Activated CD8-positive, alpha-beta memory T cell treated with anti-CD3 and anti-CD28 coated beads, Interleukin-2, amount 50 U/mL, for 1 hour (primary cell): ENCODE measurements around the gene PLEKHO2.
A peak's percentile ranks its signal among the peaks of the same experiment; 100 is the strongest.

Experiments used
- DNase-seq: peaks from one replicate; pipeline ENCODE4 v3.0.0-alpha.2; 2020; ENCODE audit errors: extremely low read depth

Gene PLEKHO2

GRCh38 chr15:64825431-64826294, 16.1 kb upstream of the PLEKHO2 start, which contains the start of gene PIF1:
Gene PIF1 (minus strand): TSS chr15:64825647. CDS start chr15:64824335, 1,312 bp downstream.
- DNase-seq = peak; percentile 84

GRCh38 chr15:64828985-64829384, 12.7 kb upstream of the PLEKHO2 start:
- DNase-seq = no peak

GRCh38 chr15:64833690-64834089, 8.0 kb upstream of the PLEKHO2 start:
- DNase-seq = no peak

GRCh38 chr15:64836023-64836536, 5.6 kb upstream of the PLEKHO2 start:
- DNase-seq = no peak

- DNase-seq = no peak
These were observed 4.2 kb upstream of the PLEKHO2 start for GRCh38 chr15:64837502-64837901.

GRCh38 chr15:64841060-64841343, 713 bp upstream of the PLEKHO2 start:
- DNase-seq = no peak

- DNase-seq = no peak
These were observed 603 bp downstream of the PLEKHO2 start for GRCh38 chr15:64842096-64842939.

GRCh38 chr15:64842986-64843561, 1.4 kb downstream of the PLEKHO2 start:
- no peak for DNase-seq

- no peak for DNase-seq
These were observed 2.3 kb downstream of the PLEKHO2 start for GRCh38 chr15:64843991-64844390.

GRCh38 chr15:64844576-64845145, 2.9 kb downstream of the PLEKHO2 start:
- DNase-seq = no peak

GRCh38 chr15:64845183-64845611, 3.5 kb downstream of the PLEKHO2 start:
- DNase-seq = no peak

GRCh38 chr15:64845831-64846595, 4.3 kb downstream of the PLEKHO2 start:
- no peak for DNase-seq

GRCh38 chr15:64847016-64847415, 5.3 kb downstream of the PLEKHO2 start:
- DNase-seq = no peak

- no peak for DNase-seq
These were observed 5.7 kb downstream of the PLEKHO2 start for GRCh38 chr15:64847448-64847847.

GRCh38 chr15:64847876-64848716, 6.4 kb downstream of the PLEKHO2 start:
- DNase-seq = no peak

- DNase-seq = no peak
These were observed 9.2 kb downstream of the PLEKHO2 start for GRCh38 chr15:64850778-64851502.

- DNase-seq = no peak
These were observed 9.8 kb downstream of the PLEKHO2 start for GRCh38 chr15:64851503-64851840.

GRCh38 chr15:64854041-64854440, 12.3 kb downstream of the PLEKHO2 start:
- DNase-seq = no peak

- DNase-seq = no peak
These were observed 12.8 kb downstream of the PLEKHO2 start for GRCh38 chr15:64854526-64854925.
